ENCODE results near the gene FAM111B.

Gene FAM111B

GRCh38 chr11:59154610-59155009, 47.6 kb downstream of the FAM111B start:
- DNase-seq (ENCODE audit: low read depth): peak; percentile 18

- no peak for DNase-seq (ENCODE audit: low read depth)
Observed at GRCh38 chr11:59157433-59157832, 50.4 kb downstream of the FAM111B start.

DNA sequence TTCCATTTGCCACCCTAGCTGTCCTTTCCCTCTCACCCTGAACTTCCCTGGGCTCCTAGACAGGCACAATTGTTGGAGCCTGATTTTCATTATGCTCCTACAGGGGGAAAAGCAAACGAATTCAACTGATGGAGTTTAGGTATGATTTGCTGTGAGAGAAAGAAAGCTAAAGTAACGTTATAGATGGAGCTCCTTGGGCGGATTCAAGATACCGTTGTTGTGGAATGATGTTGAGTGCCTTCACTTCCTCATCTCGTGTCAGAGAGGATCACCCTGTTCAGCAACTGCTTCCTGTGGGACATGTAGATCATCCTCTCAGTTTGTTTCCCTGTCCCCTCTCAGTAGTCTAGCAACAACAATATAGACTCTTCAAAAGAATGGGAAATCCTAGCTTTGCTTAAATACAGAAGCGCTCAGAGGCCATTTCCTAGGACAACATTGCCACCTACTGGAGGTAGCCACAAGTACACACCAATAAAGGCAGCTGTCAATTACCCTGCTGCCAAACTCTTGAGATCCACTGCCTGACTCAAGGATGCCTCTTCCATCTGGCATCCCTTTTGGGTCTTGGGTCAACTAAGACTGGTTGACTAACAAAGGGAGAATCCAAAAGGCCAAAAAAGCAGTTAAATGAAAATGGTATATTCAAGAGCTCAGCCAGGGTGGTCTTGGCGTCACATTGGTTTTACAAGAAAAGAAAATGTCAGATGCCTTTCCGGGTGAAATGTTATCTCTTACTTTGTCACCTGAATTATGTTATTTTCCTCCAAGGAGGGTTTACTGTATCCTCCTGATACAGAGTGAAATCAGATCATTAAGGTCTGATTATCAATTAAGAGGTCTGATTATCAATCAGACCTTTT, 51.4 kb downstream of the FAM111B start:
- DNase-seq (ENCODE audit: low read depth): peak; percentile 66

GRCh38 chr11:59164028-59164427, 57.0 kb downstream of the FAM111B start:
- no peak for DNase-seq (ENCODE audit: low read depth)

GRCh38 chr11:59171508-59172322, 64.7 kb downstream of the FAM111B start, which contains the start of gene DTX4:
DTX4 (plus strand) TSS chr11:59172132; CDS start chr11:59172596, 464 bp downstream.
- DNase-seq (ENCODE audit: low read depth): peak; percentile 85

GRCh38 chr11:59172345-59173079, 65.5 kb downstream of the FAM111B start:
- DNase-seq (ENCODE audit: low read depth): peak; percentile 45

GRCh38 chr11:59173080-59173963, 66.3 kb downstream of the FAM111B start:
- DNase-seq (ENCODE audit: low read depth): peak; percentile 51

GRCh38 chr11:59173964-59174663, 67.1 kb downstream of the FAM111B start:
- peak; percentile 88 for DNase-seq (ENCODE audit: low read depth)

DNA sequence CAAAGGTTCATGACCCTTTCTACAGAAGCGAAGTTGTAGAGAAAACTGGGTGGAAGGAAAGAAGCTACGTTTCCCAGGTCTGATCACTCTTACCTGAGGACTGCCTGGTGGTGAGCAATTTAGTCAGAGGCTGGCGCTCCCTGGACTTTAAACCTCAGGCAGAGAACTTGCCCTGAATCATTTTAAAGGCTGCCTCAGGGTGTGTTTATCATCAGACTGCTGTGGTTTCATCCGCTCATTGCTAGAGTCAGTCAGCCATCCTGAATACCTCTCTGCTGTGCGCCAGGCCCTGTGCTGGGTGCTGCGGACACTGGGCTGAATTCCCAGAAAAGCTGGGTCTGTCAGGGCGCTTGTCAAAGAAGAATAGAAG, 67.6 kb downstream of the FAM111B start:
- DNase-seq (ENCODE audit: low read depth): peak; percentile 83

DNA sequence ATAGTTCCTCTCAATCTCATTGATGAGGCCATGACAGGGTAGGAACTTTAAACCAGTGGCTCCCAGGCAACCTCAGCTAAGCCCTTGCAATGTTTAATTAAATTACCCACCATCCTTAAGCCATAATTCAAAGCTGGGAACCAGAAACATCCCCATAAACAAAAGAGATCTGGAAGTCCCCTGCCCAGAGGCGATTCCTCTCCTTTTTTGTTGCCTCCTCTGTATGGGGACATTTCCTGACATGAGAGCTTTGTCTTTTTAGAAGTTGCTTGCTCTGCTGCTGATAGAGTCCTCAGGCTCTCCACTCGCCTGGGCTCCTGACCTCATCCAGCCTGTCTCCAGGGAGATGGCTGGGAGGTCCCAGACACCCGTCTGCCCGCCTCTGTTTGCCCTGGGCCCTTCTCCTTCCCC, 68.1 kb downstream of the FAM111B start:
- DNase-seq (ENCODE audit: low read depth): no peak

GRCh38 chr11:59176330-59176729, 69.3 kb downstream of the FAM111B start:
- DNase-seq (ENCODE audit: low read depth): peak; percentile 66

All from amniotic epithelial cell (primary cell).